Measurements from ENCODE around the gene PPFIA2.

PPFIA2 gene

DNA sequence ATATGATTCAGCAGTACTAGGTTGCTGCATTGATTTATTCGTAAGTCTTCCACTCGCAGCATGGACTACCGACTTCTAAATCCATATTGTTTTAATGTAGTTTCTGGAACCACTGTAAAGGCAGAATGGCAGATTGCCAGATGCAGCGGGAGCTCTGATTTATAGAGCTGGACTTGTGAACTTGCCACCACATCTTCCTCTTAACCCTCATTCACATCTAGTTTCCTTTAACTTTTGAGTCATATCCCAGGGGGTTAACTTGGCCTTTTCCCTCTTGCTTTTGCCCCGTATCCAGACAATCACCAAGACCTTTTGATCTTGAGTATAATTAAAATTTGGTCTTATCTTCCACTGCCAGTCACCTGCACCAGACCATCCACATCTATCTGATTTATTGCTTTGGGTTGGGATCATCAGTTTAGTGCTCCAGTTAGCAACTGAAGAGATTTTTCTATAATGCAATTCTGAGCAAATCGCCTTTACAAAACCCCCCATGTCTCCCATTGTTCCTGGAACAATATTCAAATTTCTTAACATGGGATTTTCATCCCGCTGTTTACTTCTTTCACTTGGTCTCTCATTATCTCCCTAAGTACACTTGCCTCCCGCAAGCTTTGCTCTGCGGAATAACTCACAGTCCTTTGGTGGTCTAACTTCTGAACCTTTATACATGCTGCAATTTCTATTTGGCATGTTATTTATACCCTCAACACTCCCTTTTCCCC lies 550.8 kb downstream of the PPFIA2 start:
- no peak for DNase-seq (ENCODE audit: low spot score)
